GM18499 (cell line): Measurements from ENCODE around the gene PRRT4.

Experiments used
- ATAC-seq: cut with Tn5 transposase; IDR thresholded peaks from one replicate; pipeline ENCODE4 v1.9.1; 2021; ENCODE audit warnings: moderate number of reproducible peaks; ENCODE audit not compliant: insufficient read depth, unreplicated experiment

The PRRT4 gene

GRCh38 chr7:128379900-128380479 lies 18.5 kb upstream of the PRRT4 start:
- no peak for ATAC-seq

GRCh38 chr7:128378637-128379036 lies 17.1 kb upstream of the PRRT4 start:
- ATAC-seq: no peak

- ATAC-seq: no peak
These were observed 14.6 kb upstream of the PRRT4 start for GRCh38 chr7:128376077-128376476.

- no peak for ATAC-seq
These were observed 12.6 kb upstream of the PRRT4 start for GRCh38 chr7:128374041-128374440.

- no peak for ATAC-seq
These were observed 12.1 kb upstream of the PRRT4 start for GRCh38 chr7:128373606-128374005.

- ATAC-seq: no peak
These were observed 9.0 kb upstream of the PRRT4 start for GRCh38 chr7:128370491-128370890.

- no peak for ATAC-seq
These were observed 5.5 kb upstream of the PRRT4 start for GRCh38 chr7:128366986-128367385.

GRCh38 chr7:128366300-128366699 lies 4.8 kb upstream of the PRRT4 start:
- no peak for ATAC-seq

- no peak for ATAC-seq
These were observed 3.9 kb upstream of the PRRT4 start for GRCh38 chr7:128365432-128365831.

- no peak for ATAC-seq
These were observed 2.8 kb upstream of the PRRT4 start for GRCh38 chr7:128364166-128364870.

GRCh38 chr7:128363261-128363721 lies 1.8 kb upstream of the PRRT4 start:
- no peak for ATAC-seq

GRCh38 chr7:128362670-128363069 lies 1.2 kb upstream of the PRRT4 start:
- no peak for ATAC-seq

GRCh38 chr7:128360359-128360678 lies 1.2 kb downstream of the PRRT4 start:
- no peak for ATAC-seq

- ATAC-seq: no peak
These were observed 1.6 kb downstream of the PRRT4 start for GRCh38 chr7:128359939-128360338.

- no peak for ATAC-seq
These were observed 2.2 kb downstream of the PRRT4 start for GRCh38 chr7:128359336-128359735.

- no peak for ATAC-seq
These were observed 3.3 kb downstream of the PRRT4 start for GRCh38 chr7:128358233-128358632.

- no peak for ATAC-seq
These were observed 4.3 kb downstream of the PRRT4 start for GRCh38 chr7:128357217-128357613.

- ATAC-seq: no peak
These were observed 4.8 kb downstream of the PRRT4 start for GRCh38 chr7:128356546-128357216.

GRCh38 chr7:128353610-128354009 lies 7.9 kb downstream of the PRRT4 start:
- no peak for ATAC-seq

GRCh38 chr7:128353189-128353588 lies 8.3 kb downstream of the PRRT4 start:
- ATAC-seq: no peak

GRCh38 chr7:128352636-128353035 lies 8.9 kb downstream of the PRRT4 start:
- no peak for ATAC-seq

GRCh38 chr7:128352153-128352537 lies 9.3 kb downstream of the PRRT4 start:
- ATAC-seq: no peak
